Spleen (tissue), 11 donors: ENCODE results near the gene MRTFB. TPM values are rescaled to one million over a fixed set of nuclear protein-coding genes. Genes with fewer than 3 reads are reported as not detected.

ENCODE experiments used
- DNase-seq: peaks from one replicate; pipeline ENCODE4 v3.0.0-alpha.2; 2020
- H3K27ac ChIP-seq, 8 donors: fragments of 200-600 bp; sonication (generic) in 7 of 8; 1 replicate in 4 of 8; 2 replicates in 4 of 8; pipeline versions ENCODE4 v1.5.0 to v1.8.0; 2016 to 2021; ENCODE audit warnings: inconsistent platforms in 4 of 8, mild to moderate bottlenecking in 4 of 8, moderate library complexity in 1 of 8
- H3K27me3 ChIP-seq, 7 donors: fragments of 200-600 bp; sonication (generic) in 6 of 7; replicated peaks in 1 of 7; 1 replicate in 4 of 7; 2 replicates in 3 of 7; pipeline versions ENCODE4 v1.5.0 to v1.8.0; 2016 to 2021; ENCODE audit warnings: inconsistent platforms in 3 of 7, mild to moderate bottlenecking in 1 of 7
- H3K36me3 ChIP-seq, 6 donors: fragments of 200-600 bp; sonication (generic) in 5 of 6; 1 replicate in 4 of 6; 2 replicates in 2 of 6; pipeline versions ENCODE4 v1.5.0 to v1.8.0; 2016 to 2021; ENCODE audit warnings: inconsistent platforms in 2 of 6
- H3K4me1 ChIP-seq, 6 donors: fragments of 200-600 bp; sonication (generic) in 5 of 6; 1 replicate in 3 of 6; 2 replicates in 3 of 6; pipeline versions ENCODE4 v1.5.0 to v1.8.0; 2016 to 2021; ENCODE audit warnings: inconsistent platforms in 3 of 6
- H3K4me3 ChIP-seq, 8 donors: fragments of 200-600 bp; sonication (generic) in 7 of 8; 1 replicate in 4 of 8; 2 replicates in 4 of 8; pipeline versions ENCODE4 v1.5.0 to v1.8.0; 2016 to 2021; ENCODE audit warnings: inconsistent platforms in 4 of 8, mild to moderate bottlenecking in 4 of 8, moderate library complexity in 2 of 8
- H3K9me3 ChIP-seq, 8 donors: fragments of 200-600 bp; sonication (generic) in 7 of 8; 1 replicate in 4 of 8; 2 replicates in 4 of 8; pipeline versions ENCODE4 v1.5.0 to v1.8.0; 2016 to 2021; ENCODE audit warnings: inconsistent platforms in 4 of 8
- CTCF ChIP-seq, 11 experiments: fragments of 200-600 bp in 7 of 11; fragments of 450-650 bp in 4 of 11; sonication (generic) in 4 of 11; IDR thresholded peaks in 8 of 11; conservative IDR thresholded peaks in 3 of 11; 1 replicate in 7 of 11; 2 replicates in 4 of 11; pipeline versions ENCODE4 v1.4.0 to v1.8.0; 2016 to 2021; ENCODE audit warnings: antibody characterized with exemption in 11 of 11, inconsistent platforms in 4 of 11, mild to moderate bottlenecking in 1 of 11
- POLR2A ChIP-seq, 3 donors: fragments of 450-650 bp; IDR thresholded peaks; one replicate each; pipeline ENCODE4 v1.5.1; 2017; ENCODE audit warnings: antibody characterized with exemption in 3 of 3, mild to moderate bottlenecking in 1 of 3
- POLR2AphosphoS5 ChIP-seq, 3 donors: sonication (generic); formaldehyde crosslinking; IDR thresholded peaks; one replicate each; pipeline ENCODE4 v1.5.1; 2017; ENCODE audit warnings: antibody characterized with exemption in 3 of 3
- WGBS, 5 donors: extraction: QIAGEN DNeasy Blood & Tissue Kit in 3 of 5; methylation state at CpG; one replicate each; pipeline versions ENCODE4 v1.1.5 to v1.1.7; 2013 to 2018; 5-methylcytosine and 5-hydroxymethylcytosine counted together
- intact Hi-C: fragments of 100-400 bp; cut with DNase I; formaldehyde crosslinking; loops from one replicate; pipeline ENCODE4 v1.15.0; 2023; ENCODE audit warnings: low total_unique reads
- polyA plus RNA-seq, 3 donors: library from polyadenylated mRNA; stranded (reverse); fragments of 200-250 nt; gene quantifications; one replicate each; pipeline ENCODE4 v1.2.1, GENCODE V29; 2013
- total RNA-seq, 7 donors: library from RNA; depleted of rRNA in 3 of 7; stranded (reverse); fragments of >200 nt in 3 of 7; fragmentation: NEBNext Ultra II Directional in 4 of 7; extraction: Animal tissue kit (Norgen Biotek cat#: 25700) in 4 of 7; gene quantifications; one replicate each; pipeline versions ENCODE4 v1.1.0 to v1.2.1, GENCODE V29; 2016 to 2021
- donor health status: healthy with polysubstance abuse.
- donor health status: DM: no; HTN: no; CAD: no; lungs with moderate emphysema.
- donor health status: DM: no; HTN: no; CAD: no.
- donor health status: Bipolar disorder and iron deficiency.
- donor health status: healthy.
- donor health status: DM: no; HTN: no; CAD: no.
- donor health status: DM: yes; HTN: yes; CAD: no.

Gene MRTFB
- total and polyA plus RNA-seq, 10 donors = 2.3 to 39.3 (median 29.9) TPM

- no peak for TF ChIP-seq POLR2AphosphoS5 (IDR thresholded peaks at IDR 0.05)
- no peak for TF ChIP-seq POLR2A (IDR thresholded peaks at IDR 0.05)
- no peak for TF ChIP-seq CTCF (IDR thresholded peaks at IDR 0.05 in 8 of 11, conservative IDR thresholded peaks at IDR 0.05 in 3 of 11)
- no peaks in the 10 kb centered on the region for H3K27me3 ChIP-seq
- H3K4me3 ChIP-seq = no peak overlapping the region
- H3K4me1 ChIP-seq = no peaks in the 10 kb centered on the region
- WGBS, 5 donors = 89 to 96% (median 94%) methylated on average over 7 of the region's 7 CpGs
- H3K9me3 ChIP-seq = peaks cover 0 to 9% (median 0%) of the 10 kb centered on the region in 8 donors
- DNase-seq = no peak
- no peak overlapping the region for H3K27ac ChIP-seq
- no peaks in the 10 kb centered on the region for H3K36me3 ChIP-seq
- intact Hi-C loops = no loop called here
These were observed 34.2 kb upstream of the MRTFB start for GRCh38 chr16:14036889-14037288.

GRCh38 chr16:14037960-14038359 lies 33.2 kb upstream of the MRTFB start:
- Histone ChIP-seq H3K9me3 (peaks cover 0 to 9% (median 0%) of the 10 kb centered on the region in 8 donors), H3K4me1 (no peaks in the 10 kb centered on the region), H3K36me3 (no peaks in the 10 kb centered on the region), H3K4me3 (no peak overlapping the region), H3K27me3 (no peaks in the 10 kb centered on the region), H3K27ac (no peak overlapping the region)
- no peak for DNase-seq
- 92 to 97% (median 95%) methylated on average over 3 of the region's 3 CpGs for WGBS, 5 donors
- intact Hi-C loops = no loop called here
- TF ChIP-seq POLR2A (IDR thresholded peaks at IDR 0.05) (no peak), POLR2AphosphoS5 (IDR thresholded peaks at IDR 0.05) (no peak), CTCF (IDR thresholded peaks at IDR 0.05 in 8 of 11, conservative IDR thresholded peaks at IDR 0.05 in 3 of 11) (no peak)

GRCh38 chr16:14041164-14041563 lies 30.0 kb upstream of the MRTFB start:
- Histone ChIP-seq H3K27me3 (no peaks in the 10 kb centered on the region), H3K27ac (no peak overlapping the region), H3K9me3 (peaks cover 0 to 9% (median 0%) of the 10 kb centered on the region in 8 donors), H3K36me3 (no peaks in the 10 kb centered on the region), H3K4me3 (no peak overlapping the region), H3K4me1 (no peaks in the 10 kb centered on the region)
- no peak for TF ChIP-seq CTCF (IDR thresholded peaks at IDR 0.05 in 8 of 11, conservative IDR thresholded peaks at IDR 0.05 in 3 of 11)
- no peak for TF ChIP-seq POLR2AphosphoS5 (IDR thresholded peaks at IDR 0.05)
- intact Hi-C loops = no loop called here
- WGBS, 5 donors = 67 to 77% (median 73%) methylated on average over 4 of the region's 4 CpGs
- no peak for DNase-seq

- DNase-seq = no peak
- Histone ChIP-seq H3K4me1 (no peaks in the 10 kb centered on the region), H3K4me3 (no peak overlapping the region), H3K36me3 (no peaks in the 10 kb centered on the region), H3K27me3 (no peaks in the 10 kb centered on the region), H3K27ac (no peak overlapping the region), H3K9me3 (peaks cover 0 to 9% (median 0%) of the 10 kb centered on the region in 8 donors)
- WGBS, 5 donors = 70 to 87% (median 72%) methylated on average over 10 of the region's 10 CpGs
- intact Hi-C loops = no loop called here
- TF ChIP-seq CTCF (IDR thresholded peaks at IDR 0.05 in 8 of 11, conservative IDR thresholded peaks at IDR 0.05 in 3 of 11) (no peak), POLR2A (IDR thresholded peaks at IDR 0.05) (no peak), POLR2AphosphoS5 (IDR thresholded peaks at IDR 0.05) (no peak)
These were observed 28.4 kb upstream of the MRTFB start for GRCh38 chr16:14042706-14043105.
